Measurements from ENCODE around the gene PALMD. TPM values are rescaled to one million over a fixed set of nuclear protein-coding genes. Genes with fewer than 3 reads are reported as not detected.
A peak's percentile ranks its signal among the peaks of the same experiment; 100 is the strongest.

PALMD gene
- total RNA-seq, 1 experiment from 2014 or later: not detected

- no CpG with 5 or more reads among the region's 1 CpG for WGBS (ENCODE audit: extremely low coverage, insufficient read length, low lambda C conversion rate)
- no peak overlapping the region for H2BK120ac ChIP-seq (ENCODE audit: low read depth, low read length, poor library complexity, severe bottlenecking)
- no peak overlapping the region for H3K4ac ChIP-seq (ENCODE audit: low read depth, low read length)
- peaks cover 21 to 24% of the 10 kb centered on the region in 2 experiments for H3K4me1 Mint-ChIP-seq
- H3K27me3 ChIP-seq (ENCODE audit: insufficient read depth, low read length): no peaks in the 10 kb centered on the region
- no peak overlapping the region for H4K8ac ChIP-seq (replicated peaks; ENCODE audit: insufficient read length, low read depth, low read length)
- no peaks in the 10 kb centered on the region for H3K9me3 Mint-ChIP-seq
- no peak overlapping the region for H2BK12ac ChIP-seq (ENCODE audit: insufficient read length, low read depth, low read length)
- H3K4me3 Mint-ChIP-seq: no peak overlapping the region
- no peaks in the 10 kb centered on the region for H3K36me3 Mint-ChIP-seq (ENCODE audit: insufficient read depth in 1 of 3, low read depth in 3 of 3)
- H3K4me1 ChIP-seq (ENCODE audit: insufficient read depth, low read length): peaks cover 2% of the 10 kb centered on the region; the same call in 1 of the 2 replicates
- no peaks in the 10 kb centered on the region for H3K27me3 Mint-ChIP-seq (ENCODE audit: low read depth)
- H4K91ac ChIP-seq (ENCODE audit: insufficient read length, low read depth, low read length): no peak overlapping the region
- no peak overlapping the region for H2AK5ac ChIP-seq (ENCODE audit: insufficient read length, low read length)
- H3K9ac ChIP-seq (ENCODE audit: extremely low read depth, insufficient read length, low read length): no peak overlapping the region
- no peak overlapping the region for H3T11ph ChIP-seq (ENCODE audit: low read length)
- peak overlapping the region in 1 of 3 experiments; percentile 76; a peak in 2 of 7 replicates for H3K27ac Mint-ChIP-seq
- H2AFZ ChIP-seq (ENCODE audit: low read length): no peak overlapping the region
- H2BK5ac ChIP-seq (ENCODE audit: insufficient read length, low read length): no peak overlapping the region
- H3K23ac ChIP-seq (ENCODE audit: insufficient read length, low read depth, low read length): no peak overlapping the region
- no peaks in the 10 kb centered on the region for H4K20me1 ChIP-seq (ENCODE audit: control insufficient read depth, insufficient read depth, insufficient read length)
- no peaks in the 10 kb centered on the region for H3K23me2 ChIP-seq (ENCODE audit: insufficient read length, low read depth, low read length, poor library complexity, severe bottlenecking)
- no peak overlapping the region for H3K27ac ChIP-seq (ENCODE audit: insufficient read length, low read depth, low read length)
- no peaks in the 10 kb centered on the region for H3K79me2 ChIP-seq (ENCODE audit: insufficient read depth, low read length)
- no peaks in the 10 kb centered on the region for H3K79me1 ChIP-seq (ENCODE audit: insufficient read depth, low read depth, low read length, poor library complexity, severe bottlenecking)
- no peak overlapping the region for H3K18ac ChIP-seq (ENCODE audit: insufficient read length, low read depth, low read length)
- TF ChIP-seq CTCF (conservative IDR thresholded peaks at IDR 0.05): no peak
- H3K14ac ChIP-seq (ENCODE audit: insufficient read depth, low read length): no peak overlapping the region
- H3K4me2 ChIP-seq (ENCODE audit: insufficient read depth, insufficient read length, low read length): no peak overlapping the region
- H3K56ac ChIP-seq (ENCODE audit: insufficient read length, low read depth, low read length): no peak overlapping the region
- DNase-seq: no peak
- no peak overlapping the region for H2BK20ac ChIP-seq (ENCODE audit: low read depth, low read length, poor library complexity, severe bottlenecking)
- H4K5ac ChIP-seq (ENCODE audit: insufficient read length, low read depth, low read length): no peak overlapping the region
- H2BK15ac ChIP-seq (ENCODE audit: low read depth, low read length): no peak overlapping the region
- no peaks in the 10 kb centered on the region for H3K9me3 ChIP-seq (ENCODE audit: control insufficient read depth, low read depth, low read length)
These were observed 80.5 kb downstream of the PALMD start for GRCh38 chr1:99726407-99726806.

All from H9 (cell line).